CD4-positive, CD25-positive, alpha-beta regulatory T cell (primary cell): ENCODE data around the gene ELAPOR1. TPM values are rescaled to one million over a fixed set of nuclear protein-coding genes. Genes with fewer than 3 reads are reported as not detected.
A peak's percentile ranks its signal among the peaks of the same experiment; 100 is the strongest.

Experiments used
- ATAC-seq, 2 donors: fragments of 150-1000 bp; cut with Tn5 transposase; one replicate each; pipeline ENCODE4 v1.10.0; 2021; ENCODE audit warnings: low read depth in 2 of 2, moderate number of reproducible peaks in 2 of 2, moderate library complexity in 1 of 2
- DNase-seq, 3 donors: peaks; one replicate each; pipeline versions ENCODE4 v3.0.0 to v3.0.0-alpha.2; 2012 to 2022; ENCODE audit warnings: mixed read lengths in 1 of 3
- H3K27ac ChIP-seq: one replicate; pipeline ENCODE4 v1.7.0; 2013; ENCODE audit warnings: mild to moderate bottlenecking, low read length; ENCODE audit not compliant: insufficient read depth, poor library complexity, severe bottlenecking
- H3K27me3 ChIP-seq: one replicate; pipeline ENCODE4 v1.7.0; 2013; ENCODE audit warnings: low read length; ENCODE audit not compliant: control insufficient read depth, insufficient read depth
- H3K36me3 ChIP-seq: one replicate; pipeline ENCODE4 v1.7.0; 2013; ENCODE audit warnings: mild to moderate bottlenecking, low read length, moderate library complexity; ENCODE audit not compliant: control insufficient read depth, insufficient read depth
- H3K4me1 ChIP-seq: 2 replicates; pipeline ENCODE4 v1.7.0; 2013; ENCODE audit warnings: mild to moderate bottlenecking, low read length; ENCODE audit not compliant: insufficient read depth, control insufficient read depth, poor library complexity, severe bottlenecking
- H3K4me3 ChIP-seq: one replicate; pipeline ENCODE4 v1.7.0; 2013; ENCODE audit warnings: low read depth, mild to moderate bottlenecking, low read length, moderate library complexity
- H3K9me3 ChIP-seq, 2 experiments: 1 replicate in 1 of 2; 2 replicates in 1 of 2; pipeline ENCODE4 v1.7.0; 2013; ENCODE audit warnings: low read length in 2 of 2, mild to moderate bottlenecking in 1 of 2, moderate library complexity in 1 of 2; ENCODE audit not compliant: control insufficient read depth in 2 of 2
- H3K27ac Mint-ChIP-seq, 3 donors: one replicate each; pipeline ENCODE4 v1.8.0; 2020 to 2022; ENCODE audit warnings: mild to moderate bottlenecking in 3 of 3, mixed read lengths in 3 of 3, moderate library complexity in 2 of 3
- H3K27me3 Mint-ChIP-seq: one replicate; pipeline ENCODE4 v1.8.0; 2022; ENCODE audit warnings: mild to moderate bottlenecking, mixed read lengths
- H3K36me3 Mint-ChIP-seq: one replicate; pipeline ENCODE4 v1.8.0; 2020; ENCODE audit warnings: mixed read lengths
- H3K4me1 Mint-ChIP-seq, 4 donors: one replicate each; pipeline ENCODE4 v1.8.0; 2020 to 2022; ENCODE audit warnings: mixed read lengths in 4 of 4, mild to moderate bottlenecking in 1 of 4
- H3K4me3 Mint-ChIP-seq, 4 donors: one replicate each; pipeline ENCODE4 v1.8.0; 2020 to 2022; ENCODE audit warnings: mild to moderate bottlenecking in 4 of 4, mixed read lengths in 4 of 4, moderate library complexity in 3 of 4
- H3K9me3 Mint-ChIP-seq, 7 donors: one replicate each; pipeline ENCODE4 v1.8.0; 2020 to 2022; ENCODE audit warnings: mixed read lengths in 7 of 7, mild to moderate bottlenecking in 3 of 7, moderate library complexity in 2 of 7
- polyA plus RNA-seq, 4 donors: library from polyadenylated mRNA; unstranded; fragments of 300-500 nt; fragmentation: Illumina TruSeq; gene quantifications; one replicate each; pipeline ENCODE4 v1.2.3, GENCODE V29; 2021
- total RNA-seq: library from RNA; stranded (reverse); gene quantifications from one replicate; pipeline ENCODE4 v1.2.3, GENCODE V29; 2022

Gene ELAPOR1
- total and polyA plus RNA-seq, 5 donors from 2014 or later: 9.8 to 19.5 (median 16.7) TPM

GRCh38 chr1:109079240-109079622 lies 34.7 kb upstream of the ELAPOR1 start:
- no peaks in the 10 kb centered on the region for H3K36me3 ChIP-seq
- no peaks in the 10 kb centered on the region for H3K36me3 Mint-ChIP-seq
- no peaks in the 10 kb centered on the region for H3K27me3 ChIP-seq
- H3K4me1 ChIP-seq: peaks cover 18% of the 10 kb centered on the region
- H3K27ac Mint-ChIP-seq: no peak overlapping the region
- ATAC-seq: no peak
- H3K9me3 ChIP-seq: no peaks in the 10 kb centered on the region
- H3K27me3 Mint-ChIP-seq: peaks cover 21% of the 10 kb centered on the region
- H3K4me3 Mint-ChIP-seq: peak overlapping the region in 1 of 4 donors; percentile 66
- DNase-seq: no peak
- H3K4me1 Mint-ChIP-seq: peaks cover 0 to 20% (median 16%) of the 10 kb centered on the region in 4 donors
- no peaks in the 10 kb centered on the region for H3K9me3 Mint-ChIP-seq
- H3K27ac ChIP-seq: no peak overlapping the region
- no peak overlapping the region for H3K4me3 ChIP-seq

GRCh38 chr1:109080441-109081082 lies 33.4 kb upstream of the ELAPOR1 start:
- Histone ChIP-seq H3K27me3 (no peaks in the 10 kb centered on the region), H3K36me3 (no peaks in the 10 kb centered on the region), H3K4me3 (no peak overlapping the region), H3K27ac (no peak overlapping the region), H3K4me1 (peaks cover 9% of the 10 kb centered on the region), H3K9me3 (no peaks in the 10 kb centered on the region)
- peak overlapping the region in 1 of 4 donors; percentile 54 for H3K4me3 Mint-ChIP-seq
- H3K4me1 Mint-ChIP-seq: peaks cover 0 to 11% (median 7%) of the 10 kb centered on the region in 4 donors
- H3K36me3 Mint-ChIP-seq: no peaks in the 10 kb centered on the region
- ATAC-seq (no peak), DNase-seq (no peak)
- H3K27ac Mint-ChIP-seq: no peak overlapping the region
- peaks cover 20% of the 10 kb centered on the region for H3K27me3 Mint-ChIP-seq
- H3K9me3 Mint-ChIP-seq: no peaks in the 10 kb centered on the region

DNA sequence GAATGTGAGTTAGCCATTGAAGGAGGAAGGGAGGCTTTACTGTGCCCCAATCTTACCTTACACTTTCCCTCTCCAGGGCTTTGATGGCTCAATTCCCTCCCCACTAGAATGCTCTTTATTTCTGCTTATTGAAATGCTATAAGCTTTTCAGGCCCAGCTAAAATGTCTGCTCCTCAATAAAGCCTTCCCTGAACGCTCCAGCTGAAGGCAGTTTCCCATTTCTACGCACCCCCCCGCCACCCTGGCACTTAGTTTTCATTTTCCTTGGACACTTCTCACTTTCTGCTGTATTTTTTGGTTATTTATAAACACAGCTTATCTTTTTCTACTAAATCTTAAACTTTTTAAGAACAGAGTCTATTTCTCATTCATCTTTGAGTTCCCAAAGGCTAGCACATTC lies 30.4 kb upstream of the ELAPOR1 start:
- H3K4me3 Mint-ChIP-seq: peak overlapping the region in 1 of 4 donors; percentile 9
- Histone ChIP-seq H3K36me3 (no peaks in the 10 kb centered on the region), H3K27me3 (no peaks in the 10 kb centered on the region), H3K4me3 (no peak overlapping the region), H3K9me3 (no peaks in the 10 kb centered on the region), H3K27ac (no peak overlapping the region), H3K4me1 (no peaks in the 10 kb centered on the region)
- DNase-seq (no peak), ATAC-seq (no peak)
- no peaks in the 10 kb centered on the region for H3K36me3 Mint-ChIP-seq
- H3K27me3 Mint-ChIP-seq: peaks cover 5% of the 10 kb centered on the region
- no peaks in the 10 kb centered on the region for H3K4me1 Mint-ChIP-seq
- H3K27ac Mint-ChIP-seq: no peak overlapping the region
- H3K9me3 Mint-ChIP-seq: peaks cover 0 to 3% (median 0%) of the 10 kb centered on the region in 7 donors

GRCh38 chr1:109083923-109084322 lies 30.0 kb upstream of the ELAPOR1 start:
- H3K36me3 ChIP-seq: no peaks in the 10 kb centered on the region
- peaks cover 5% of the 10 kb centered on the region for H3K27me3 Mint-ChIP-seq
- DNase-seq: no peak
- H3K9me3 ChIP-seq: no peaks in the 10 kb centered on the region
- H3K4me3 ChIP-seq: no peak overlapping the region
- peak overlapping the region in 1 of 4 donors; percentile 38 for H3K4me3 Mint-ChIP-seq
- no peak overlapping the region for H3K27ac ChIP-seq
- peaks cover 0 to 1% (median 0%) of the 10 kb centered on the region in 4 donors for H3K4me1 Mint-ChIP-seq
- no peak for ATAC-seq
- no peaks in the 10 kb centered on the region for H3K27me3 ChIP-seq
- no peaks in the 10 kb centered on the region for H3K4me1 ChIP-seq
- no peak overlapping the region for H3K27ac Mint-ChIP-seq
- H3K9me3 Mint-ChIP-seq: peaks cover 0 to 3% (median 0%) of the 10 kb centered on the region in 7 donors
- H3K36me3 Mint-ChIP-seq: no peaks in the 10 kb centered on the region

GRCh38 chr1:109084563-109085517 lies 29.1 kb upstream of the ELAPOR1 start:
- H3K27me3 ChIP-seq: no peaks in the 10 kb centered on the region
- peaks cover 5% of the 10 kb centered on the region for H3K27me3 Mint-ChIP-seq
- no peaks in the 10 kb centered on the region for H3K9me3 ChIP-seq
- H3K36me3 ChIP-seq: no peaks in the 10 kb centered on the region
- no peak overlapping the region for H3K27ac ChIP-seq
- H3K4me3 Mint-ChIP-seq: peak overlapping the region in 1 of 4 donors; percentile 38
- no peak for DNase-seq
- H3K4me1 ChIP-seq: no peaks in the 10 kb centered on the region
- ATAC-seq: no peak
- H3K4me3 ChIP-seq: no peak overlapping the region
- peaks cover 0 to 3% (median 0%) of the 10 kb centered on the region in 7 donors for H3K9me3 Mint-ChIP-seq
- peaks cover 0 to 9% (median 0%) of the 10 kb centered on the region in 4 donors for H3K4me1 Mint-ChIP-seq
- H3K27ac Mint-ChIP-seq: no peak overlapping the region
- no peaks in the 10 kb centered on the region for H3K36me3 Mint-ChIP-seq

GRCh38 chr1:109089242-109090015 lies 24.5 kb upstream of the ELAPOR1 start:
- H3K4me1 ChIP-seq: peaks cover 26% of the 10 kb centered on the region
- peaks cover 6% of the 10 kb centered on the region for H3K36me3 Mint-ChIP-seq
- H3K36me3 ChIP-seq: peaks cover 8% of the 10 kb centered on the region
- peak in 2 of 3 donors; percentile 26 to 58 for DNase-seq
- no peak overlapping the region for H3K4me3 ChIP-seq
- peak overlapping the region; percentile 74 to 99 (median 94) for H3K4me3 Mint-ChIP-seq
- no peaks in the 10 kb centered on the region for H3K27me3 Mint-ChIP-seq
- ATAC-seq: no peak
- H3K4me1 Mint-ChIP-seq: peaks cover 10 to 45% (median 29%) of the 10 kb centered on the region in 4 donors
- H3K9me3 Mint-ChIP-seq: peaks cover 0 to 3% (median 0%) of the 10 kb centered on the region in 7 donors
- no peaks in the 10 kb centered on the region for H3K27me3 ChIP-seq
- no peaks in the 10 kb centered on the region for H3K9me3 ChIP-seq
- peak overlapping the region in 2 of 3 donors; percentile 99 for H3K27ac Mint-ChIP-seq
- H3K27ac ChIP-seq: no peak overlapping the region
